ENCODE measurements around the gene DNAJC30.

DNA sequence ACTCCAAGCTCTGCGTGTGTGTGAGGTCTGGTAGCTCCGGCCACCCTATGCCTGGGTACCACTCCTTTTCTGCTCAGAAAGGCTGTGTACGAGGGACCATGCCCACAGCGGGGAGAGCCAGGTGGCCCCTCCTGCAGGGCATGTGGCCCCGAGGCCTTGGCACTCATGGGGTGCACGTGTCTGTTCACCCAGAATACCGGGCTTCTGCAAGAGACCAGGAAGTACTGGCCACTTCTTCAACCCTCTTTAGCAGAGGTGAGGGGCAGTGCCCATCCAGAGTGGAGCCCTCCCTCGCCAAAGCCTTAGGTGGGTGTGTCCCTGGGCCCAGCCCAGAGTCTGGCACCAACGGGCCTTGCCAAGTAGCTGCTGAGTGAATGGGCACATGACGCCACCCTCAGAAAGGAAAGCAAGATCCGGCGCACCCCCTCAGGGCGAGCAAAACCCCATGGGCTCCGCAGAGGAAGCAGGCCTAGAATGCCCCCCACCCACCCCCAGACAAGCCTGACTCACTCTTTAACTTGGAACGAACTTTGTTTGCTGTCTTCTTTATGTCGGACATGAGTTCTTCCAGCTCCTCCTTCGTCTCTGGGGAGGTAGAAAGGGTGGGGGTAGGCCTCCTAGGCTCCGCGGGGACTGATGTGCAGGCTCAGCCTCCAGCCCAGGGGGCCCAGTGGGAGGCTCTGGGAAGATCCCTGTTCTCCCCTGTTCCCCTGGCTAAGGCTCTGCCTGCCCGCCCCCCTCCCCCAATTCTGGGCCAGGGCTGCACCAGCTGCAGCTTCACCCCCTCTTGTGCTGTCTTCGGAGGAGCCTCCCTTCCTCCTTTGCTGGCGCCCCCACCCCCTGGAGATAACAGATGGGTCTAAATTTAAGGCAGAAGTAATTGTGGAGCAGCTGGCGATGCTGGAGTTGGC lies 21.6 kb upstream of the DNAJC30 start:
- TF ChIP-seq CTCF (IDR thresholded peaks at IDR 0.05) (no peak), POLR2AphosphoS5 (IDR thresholded peaks at IDR 0.05) (no peak)
